Fibroblast of skin of left biceps (primary cell): Measurements from ENCODE around the gene CD300LF.
A peak's percentile ranks its signal among the peaks of the same experiment; 100 is the strongest.

Source experiments
- DNase-seq, 2 experiments: peaks; one replicate each; pipeline ENCODE4 v3.0.0-alpha.2; 2013; ENCODE audit warnings: low read depth in 2 of 2

CD300LF gene

DNA sequence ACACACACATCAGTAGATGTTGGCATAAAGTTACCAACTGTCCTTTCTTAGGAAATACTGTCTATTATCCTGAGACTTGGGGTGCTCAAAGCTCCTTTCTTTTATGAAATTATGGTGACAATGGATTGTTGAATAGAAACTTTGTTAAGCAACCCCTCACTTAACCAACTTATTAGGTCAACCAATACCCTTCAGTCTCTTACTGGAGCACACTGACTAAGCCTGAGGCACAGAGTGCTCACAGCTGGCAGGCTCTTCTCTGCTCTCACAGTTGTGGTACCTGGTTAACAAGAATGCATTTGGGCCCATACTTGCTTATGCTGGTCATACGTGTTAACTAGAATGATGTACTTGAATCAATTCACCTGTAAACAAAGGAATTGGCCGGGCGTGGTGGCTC lies 24.8 kb downstream of the CD300LF start:
- DNase-seq: no peak

DNA sequence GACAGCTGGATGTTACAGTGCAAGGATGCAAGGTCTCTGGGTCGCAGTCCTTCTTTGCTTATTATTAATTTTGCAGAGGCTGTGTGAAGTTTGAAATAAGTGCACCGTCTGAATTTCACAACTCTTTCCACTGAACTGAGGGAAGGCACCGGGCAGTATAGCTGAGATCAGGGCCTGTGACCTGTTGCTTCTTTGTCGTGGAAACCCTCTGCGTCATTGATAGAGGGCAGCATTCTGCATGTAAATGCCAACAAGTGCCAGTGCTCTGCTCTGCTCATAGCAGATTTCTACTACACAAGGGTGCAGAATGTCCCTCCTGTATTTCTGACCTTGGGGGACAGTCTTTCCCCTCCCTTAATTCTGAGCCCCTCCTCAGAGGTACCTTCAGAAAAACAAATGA lies 26.0 kb downstream of the CD300LF start:
- DNase-seq: no peak

DNA sequence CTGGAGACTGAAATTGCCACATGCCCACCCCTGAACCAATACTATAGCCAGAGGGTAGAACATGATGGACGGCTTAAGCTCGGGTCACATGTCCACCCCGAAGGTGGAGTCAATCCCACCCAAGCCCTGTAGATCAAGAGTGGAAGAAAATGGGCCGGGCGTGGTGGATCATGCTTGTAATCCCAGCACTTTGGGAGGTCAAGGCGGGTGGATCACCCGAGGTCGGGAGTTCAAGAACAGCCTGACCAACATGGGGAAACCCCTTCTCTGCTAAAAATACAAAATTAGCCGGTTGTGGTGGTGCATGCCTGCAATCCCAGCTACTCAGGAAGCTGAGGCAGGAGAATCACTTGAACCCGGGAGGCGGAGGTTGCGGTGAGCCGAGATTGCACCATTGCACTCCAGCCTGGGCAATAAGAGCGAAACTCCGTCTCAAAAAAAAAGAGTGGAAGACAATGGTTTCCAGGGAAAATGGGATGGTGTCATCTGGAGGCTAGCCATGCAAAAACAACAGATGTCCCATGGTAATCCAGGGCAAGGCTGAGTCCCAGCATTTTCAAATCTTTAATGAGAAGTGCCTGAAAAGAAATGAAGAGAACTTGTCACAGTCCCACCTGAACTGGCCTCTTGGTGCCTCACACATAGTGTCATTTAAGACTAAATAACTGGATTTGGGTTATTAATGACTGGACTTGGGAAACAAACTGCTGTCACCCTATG lies 30.1 kb downstream of the CD300LF start:
- DNase-seq: no peak

DNA sequence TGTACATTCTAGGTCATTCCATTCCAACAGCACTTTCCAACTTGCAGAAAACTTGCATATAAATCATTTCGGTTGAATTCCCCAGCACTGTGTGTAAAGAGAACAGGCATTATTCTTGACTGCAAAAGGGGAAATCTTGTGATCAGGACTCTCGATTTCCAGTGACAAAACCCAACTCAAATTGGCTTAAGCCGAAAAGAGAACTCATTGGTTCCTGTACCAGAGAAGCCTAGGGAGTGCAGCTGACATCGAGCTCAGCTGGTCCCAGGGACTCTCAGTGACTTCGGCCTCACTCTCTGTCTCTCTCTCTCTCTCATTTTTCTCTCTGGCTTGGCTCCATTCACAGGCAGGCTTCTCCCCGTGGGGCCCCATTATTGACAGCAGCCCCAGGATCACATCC lies 30.7 kb downstream of the CD300LF start:
- no peak for DNase-seq

DNA sequence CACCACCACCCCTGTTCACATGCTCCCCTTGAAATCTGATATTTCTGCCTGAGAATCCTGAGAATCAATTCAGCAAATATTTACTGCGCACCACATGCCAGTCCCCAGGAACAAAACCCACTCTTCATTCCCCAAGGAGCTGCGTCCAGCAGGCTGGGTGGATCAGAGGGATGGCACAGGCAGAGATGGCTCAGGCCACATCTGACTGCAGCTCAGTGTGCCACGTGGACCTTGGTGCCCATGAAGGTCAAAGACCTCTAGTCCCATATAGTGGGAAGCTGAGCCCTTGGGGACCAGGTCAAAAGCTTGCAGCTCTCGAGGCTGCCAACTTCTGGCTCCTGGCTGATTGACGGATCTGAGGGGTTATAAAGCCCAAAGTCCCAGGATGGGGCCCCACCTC lies 31.8 kb downstream of the CD300LF start:
- DNase-seq: no peak

DNA sequence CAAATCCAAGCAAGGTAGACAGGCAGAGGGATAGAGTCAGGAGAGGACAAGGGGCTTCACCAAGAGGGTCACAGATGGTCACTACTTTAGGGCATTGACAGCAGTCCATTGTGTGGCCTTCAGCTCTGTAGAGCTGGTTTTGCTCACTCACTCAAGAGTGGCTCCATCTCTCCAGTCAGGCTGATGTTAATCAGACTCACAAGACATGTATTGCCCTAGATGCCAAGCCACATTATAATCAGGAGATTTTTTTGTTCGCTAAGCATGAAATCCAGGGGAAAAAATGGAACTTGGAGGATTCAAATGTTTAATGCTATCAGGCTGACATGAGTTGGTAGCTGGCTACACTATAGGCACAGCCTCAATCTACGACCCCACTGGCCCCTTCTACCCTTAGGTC lies 32.5 kb downstream of the CD300LF start:
- DNase-seq: no peak

DNA sequence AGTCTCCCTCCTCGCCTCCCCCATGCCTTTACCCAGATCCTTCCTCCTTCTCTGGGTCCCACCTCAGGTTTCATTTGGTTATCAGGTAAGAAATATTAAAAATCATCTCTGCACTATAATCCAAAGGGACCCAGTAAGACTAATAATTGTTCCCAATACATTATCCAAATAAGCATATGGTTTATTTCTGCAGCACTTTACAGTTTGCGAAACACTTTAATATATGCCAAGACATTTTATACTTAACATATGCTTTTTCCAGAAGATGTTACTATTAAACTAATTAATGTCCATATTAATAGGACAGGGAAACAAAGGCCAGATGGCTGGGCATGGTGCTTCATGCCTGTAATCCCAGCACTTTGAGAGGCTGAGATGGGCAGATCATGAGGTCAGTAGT lies 33.3 kb downstream of the CD300LF start:
- DNase-seq: no peak

DNA sequence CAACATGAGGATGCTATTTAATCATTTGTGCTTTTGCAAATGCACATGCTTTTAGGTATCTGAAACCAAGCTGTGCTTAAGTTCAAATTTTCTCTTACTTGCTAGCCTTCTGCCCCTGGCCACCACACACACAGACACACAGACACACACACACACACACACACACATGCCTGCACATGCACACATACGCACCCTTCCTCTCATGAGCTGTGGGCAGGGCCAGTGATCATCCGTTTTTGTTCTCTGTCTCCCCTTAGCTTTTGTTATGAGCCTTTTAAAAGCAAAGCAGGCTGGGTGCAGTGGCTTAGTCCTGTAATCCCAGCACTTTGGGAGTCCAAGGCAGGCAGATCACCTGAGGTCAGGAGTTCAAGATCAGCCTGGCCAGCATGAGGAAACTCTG lies 34.2 kb downstream of the CD300LF start:
- no peak for DNase-seq

DNA sequence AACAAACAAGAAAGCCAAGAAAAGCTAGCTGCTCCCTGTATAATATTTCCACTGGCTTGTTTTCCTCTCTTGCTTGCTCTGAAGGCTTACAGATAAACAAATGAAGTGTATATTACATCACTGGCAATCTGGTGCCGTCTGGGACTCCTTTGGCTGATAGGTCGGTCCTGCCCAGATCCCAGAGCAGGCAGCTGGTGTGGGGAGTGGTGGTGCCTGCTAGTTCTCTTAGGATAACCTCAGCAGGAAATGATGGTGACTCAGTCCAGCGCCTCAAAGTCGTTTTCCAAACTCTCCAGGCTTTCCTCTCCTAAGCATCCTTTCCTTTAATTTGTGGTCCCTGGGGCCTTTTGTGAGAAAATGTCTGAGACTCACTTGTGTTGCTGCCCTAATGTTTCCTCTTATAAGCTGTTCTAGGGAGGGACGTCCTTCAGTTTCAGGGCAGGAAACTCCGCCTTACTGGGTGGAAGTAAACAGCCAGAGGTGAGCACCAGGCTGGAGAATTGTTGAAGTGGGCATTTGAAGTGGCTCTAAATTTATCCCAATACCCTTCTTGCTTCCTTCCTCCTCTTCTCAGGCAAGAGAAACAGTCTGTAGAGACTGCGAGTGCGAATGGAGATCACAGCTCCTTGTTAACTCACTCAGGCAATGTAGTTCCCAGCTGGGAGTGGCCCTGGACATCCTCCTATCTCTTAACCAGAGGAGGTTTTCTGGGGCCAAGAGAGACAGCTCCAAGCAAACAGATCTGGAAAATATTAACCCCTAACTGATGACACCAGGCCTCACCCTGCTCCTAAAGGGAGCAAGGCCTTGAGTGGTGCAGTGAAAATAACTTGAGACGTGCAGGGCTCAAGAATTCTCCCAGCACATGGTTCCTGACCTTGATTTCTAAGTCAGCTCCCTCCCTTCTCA lies 34.9 kb downstream of the CD300LF start:
- DNase-seq: no peak

DNA sequence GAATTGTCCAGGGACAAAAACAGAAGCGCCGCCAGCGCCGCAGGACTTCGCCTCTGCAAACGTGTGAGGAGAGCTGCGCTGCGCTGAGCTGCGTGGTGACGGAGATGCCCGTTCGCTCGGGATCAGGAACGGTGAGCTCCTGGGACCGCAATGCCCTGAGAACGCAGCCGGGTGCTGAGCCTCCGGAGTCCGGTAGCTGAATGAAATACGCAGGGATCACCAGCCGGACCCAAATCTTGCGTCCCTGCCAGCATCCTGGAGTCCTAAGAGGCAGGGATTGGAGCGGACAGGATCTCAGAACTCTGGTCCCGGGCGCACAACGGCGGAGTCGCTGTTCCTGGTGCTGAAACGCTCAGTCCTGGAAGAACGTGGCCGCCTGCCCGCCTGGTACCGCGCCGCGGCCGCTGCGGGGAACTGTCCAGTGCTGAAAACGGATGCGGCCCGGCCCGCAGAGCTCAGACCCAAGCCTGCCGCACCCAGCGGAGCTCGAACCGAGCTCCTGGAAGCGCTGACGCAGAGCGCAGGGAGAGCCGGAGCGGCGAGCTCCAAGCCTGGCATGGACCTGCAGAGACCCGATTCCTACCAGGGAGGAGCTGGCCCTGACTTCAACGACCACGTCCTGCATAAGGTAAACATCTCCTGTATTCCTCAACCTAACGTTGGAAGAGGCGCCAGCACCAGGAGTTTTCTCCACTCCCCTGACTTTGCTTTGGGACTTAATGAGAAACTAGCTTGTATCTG lies 41.5 kb downstream of the CD300LF start:
- DNase-seq: peak; percentile 31 to 33

DNA sequence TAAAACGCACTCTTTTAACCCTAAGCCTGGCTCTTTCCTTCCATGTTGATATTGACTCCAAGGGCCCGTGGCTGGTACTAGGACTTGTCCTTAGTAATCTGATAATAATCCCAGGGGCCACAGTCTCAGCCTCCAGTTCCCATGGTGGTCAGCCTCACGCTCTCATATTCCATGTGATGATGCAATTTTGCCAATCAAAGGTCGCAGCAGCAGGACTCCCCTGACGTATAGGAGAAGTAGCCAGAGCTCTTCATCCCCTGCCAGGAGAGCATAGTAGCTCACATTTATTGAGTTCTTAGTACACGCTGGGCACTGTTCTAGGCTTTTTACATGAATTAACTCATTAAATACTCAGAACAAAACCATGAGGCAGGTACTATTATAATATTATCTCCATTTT lies 42.4 kb downstream of the CD300LF start:
- no peak for DNase-seq

DNA sequence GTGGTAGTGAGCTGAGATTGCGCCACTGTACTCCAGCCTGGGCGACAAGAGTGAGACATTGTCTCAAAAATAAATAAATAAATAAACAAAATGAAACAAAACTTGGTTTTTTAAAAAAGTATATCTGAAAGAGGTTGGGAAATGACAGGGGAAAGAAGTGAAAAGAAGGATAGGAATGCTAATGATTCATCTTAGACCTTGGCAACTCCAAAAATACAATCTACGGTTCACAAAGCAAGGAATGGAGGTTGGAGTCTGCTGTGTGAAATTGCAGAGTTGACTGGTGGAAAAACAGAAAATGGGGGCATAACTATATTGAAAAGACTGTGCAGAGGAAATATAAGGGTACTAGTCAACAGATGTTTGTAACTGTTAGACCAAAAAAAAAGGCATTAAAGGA lies 49.2 kb downstream of the CD300LF start:
- DNase-seq: no peak

DNA sequence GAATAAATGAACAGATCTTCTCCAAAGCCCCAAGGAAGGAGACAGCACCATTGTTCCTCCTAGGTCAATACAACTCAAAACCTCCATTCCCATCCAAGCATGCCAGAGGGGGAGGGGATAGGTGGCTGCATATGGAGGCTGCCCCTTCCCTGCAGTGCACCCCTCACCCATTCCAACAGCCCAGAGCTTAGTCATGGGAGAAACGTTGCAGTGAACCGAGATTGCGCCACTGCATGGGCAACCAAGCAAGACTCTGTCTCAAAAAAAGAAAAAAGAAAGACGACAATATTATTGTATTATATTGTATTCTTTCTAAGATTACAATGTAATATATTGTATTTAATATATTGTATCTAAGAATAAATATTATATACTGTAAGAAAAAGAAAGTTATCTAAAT lies 52.8 kb downstream of the CD300LF start:
- no peak for DNase-seq

DNA sequence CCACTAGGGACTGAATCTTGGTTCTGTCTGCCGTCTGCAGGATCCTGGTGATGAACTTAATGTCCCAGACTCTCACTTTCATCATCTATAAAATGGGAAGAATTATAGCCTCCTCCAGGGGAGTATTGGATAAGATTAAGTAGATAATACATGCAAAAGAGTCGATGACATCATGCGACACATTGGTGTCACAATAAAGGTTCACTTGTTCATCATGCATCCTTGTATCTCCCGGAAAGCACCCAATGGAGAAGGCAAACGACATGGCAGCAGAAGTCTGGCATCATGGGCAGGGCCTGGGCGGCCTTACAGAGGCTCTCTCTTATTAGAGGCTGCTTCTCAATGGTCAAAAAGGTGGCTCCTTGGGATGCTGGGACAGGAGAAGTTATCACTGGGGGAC lies 54.1 kb downstream of the CD300LF start:
- DNase-seq: no peak

DNA sequence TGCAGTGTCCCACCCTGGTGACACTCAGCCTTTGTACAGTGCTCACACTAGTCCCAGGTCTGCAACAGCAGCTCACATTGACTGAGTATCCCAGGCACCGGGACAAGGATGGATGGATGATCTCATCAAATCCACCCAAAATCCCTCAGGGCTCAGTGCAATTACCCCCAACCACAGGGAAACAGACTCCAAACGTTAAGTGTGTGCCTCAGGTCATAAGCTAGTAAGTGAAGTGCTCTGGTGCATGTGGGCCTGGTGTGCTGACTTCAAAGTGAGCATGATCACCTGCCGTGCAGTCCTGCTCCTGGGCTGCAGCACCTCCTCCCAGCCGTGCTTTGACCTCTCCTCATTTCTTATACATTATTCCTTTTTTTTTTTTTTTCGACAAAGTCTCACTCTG lies 58.0 kb downstream of the CD300LF start:
- no peak for DNase-seq

DNA sequence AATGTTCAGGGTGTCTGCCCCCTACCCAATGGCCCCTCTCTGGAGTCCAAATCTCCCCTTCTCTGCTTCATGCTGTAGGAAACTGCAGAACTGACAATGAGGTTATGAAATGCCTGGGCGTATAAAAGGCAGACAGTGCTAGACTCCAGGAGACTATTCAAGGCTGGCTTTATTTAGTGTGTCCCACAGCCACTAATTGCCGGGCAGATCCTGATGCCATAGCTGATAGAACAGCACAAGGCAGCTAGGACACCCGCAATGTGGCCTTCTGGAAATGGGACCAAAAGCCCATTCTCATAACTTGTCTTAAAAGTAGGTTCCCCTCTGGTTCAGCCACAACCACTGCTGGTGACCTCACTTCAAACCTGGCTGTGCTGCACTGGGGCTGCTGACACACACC lies 60.7 kb downstream of the CD300LF start:
- DNase-seq: no peak

DNA sequence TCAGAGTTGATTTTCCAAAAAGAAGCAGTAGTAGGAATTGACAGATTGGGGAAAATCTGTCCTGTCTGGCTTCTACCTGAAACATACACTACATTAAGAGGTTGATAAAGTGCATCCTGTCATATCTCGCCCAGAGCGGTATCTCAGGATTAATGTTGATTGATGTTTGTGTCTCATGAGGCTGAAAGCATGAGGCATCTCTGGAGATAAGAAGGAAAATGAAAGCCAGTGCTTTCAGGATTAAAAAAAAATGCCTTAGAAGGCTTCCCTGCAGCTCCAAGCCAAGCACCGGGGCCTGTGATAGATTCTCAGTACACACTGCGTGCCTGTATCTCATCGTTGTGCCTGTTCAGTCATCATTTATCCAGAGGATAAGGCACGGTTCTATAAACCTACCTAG lies 62.8 kb downstream of the CD300LF start:
- no peak for DNase-seq

DNA sequence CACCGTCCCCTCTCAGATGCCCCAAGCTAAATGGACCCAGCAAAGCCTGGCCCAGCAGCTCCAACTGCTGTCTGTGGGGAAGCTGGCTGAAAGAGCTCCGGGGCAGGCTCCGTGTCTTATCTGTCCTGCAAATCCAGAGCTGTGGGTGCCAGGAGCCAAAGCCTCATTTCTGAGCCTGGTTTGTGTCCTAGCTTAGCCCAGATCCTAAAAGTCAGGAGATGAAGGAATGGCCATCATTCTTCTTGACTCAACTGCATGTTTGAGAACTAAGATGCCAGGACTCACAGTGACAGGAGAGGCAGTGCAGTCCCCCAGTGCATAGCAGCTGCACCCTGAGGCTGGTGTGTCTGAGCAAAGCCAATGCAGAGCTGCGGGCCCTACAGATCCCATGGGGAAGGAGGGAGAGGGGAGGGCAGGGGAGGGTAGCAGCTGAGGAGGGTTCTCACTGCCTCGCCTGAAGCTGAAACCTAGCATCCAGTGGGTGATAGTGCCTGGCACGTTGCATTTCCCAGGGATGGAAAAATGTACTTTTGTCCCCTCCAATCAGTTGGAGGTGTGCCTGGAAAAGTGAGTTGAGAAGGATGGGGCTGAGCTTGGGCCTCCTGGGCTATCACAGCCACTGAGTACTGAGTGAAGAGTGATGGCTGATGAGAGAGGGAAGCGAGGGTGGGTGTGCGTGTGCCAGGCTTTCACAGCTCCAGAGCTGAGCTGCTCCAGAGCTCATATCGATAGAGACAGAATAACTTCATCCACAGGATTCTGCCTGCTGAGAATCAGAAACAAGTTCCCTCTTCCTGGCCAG lies 64.7 kb downstream of the CD300LF start:
- no peak for DNase-seq

DNA sequence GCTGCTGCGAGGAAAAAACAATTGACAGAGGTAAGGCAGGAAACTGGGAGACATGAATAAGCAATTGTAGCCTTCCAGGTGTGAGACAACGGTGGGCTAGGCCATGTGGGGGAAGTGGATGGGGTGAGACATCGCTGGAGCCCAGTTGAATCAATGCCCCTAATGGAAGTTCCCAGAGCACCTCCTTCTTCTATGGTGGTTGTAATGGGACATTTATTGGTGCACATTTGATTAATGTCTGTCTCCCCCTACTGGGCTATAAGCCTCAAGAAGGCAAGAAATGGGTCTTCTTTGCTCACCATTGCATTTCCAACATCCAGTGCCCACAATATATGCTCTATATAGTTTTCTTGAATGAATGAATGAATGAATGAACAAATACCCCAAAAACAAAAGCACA lies 66.5 kb downstream of the CD300LF start:
- DNase-seq: no peak

DNA sequence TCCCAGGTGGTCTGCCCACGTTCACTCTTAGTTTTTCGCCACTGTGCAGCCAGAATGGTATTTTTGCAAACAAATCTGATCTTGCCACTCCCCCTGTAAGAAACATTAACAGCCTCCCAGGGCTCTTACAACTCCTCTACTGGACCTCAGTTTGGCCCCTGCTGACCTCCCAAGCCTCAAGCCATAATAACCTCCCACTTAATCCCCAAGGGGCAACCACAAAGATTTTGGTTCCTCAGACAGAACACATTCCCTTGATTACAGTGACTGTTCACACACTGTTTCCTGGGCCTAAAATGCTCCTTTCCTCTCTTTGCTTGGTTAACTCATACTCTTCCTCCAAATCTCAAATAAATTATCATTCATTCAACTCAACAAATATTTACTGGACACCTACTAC lies 67.7 kb downstream of the CD300LF start:
- DNase-seq: no peak

DNA sequence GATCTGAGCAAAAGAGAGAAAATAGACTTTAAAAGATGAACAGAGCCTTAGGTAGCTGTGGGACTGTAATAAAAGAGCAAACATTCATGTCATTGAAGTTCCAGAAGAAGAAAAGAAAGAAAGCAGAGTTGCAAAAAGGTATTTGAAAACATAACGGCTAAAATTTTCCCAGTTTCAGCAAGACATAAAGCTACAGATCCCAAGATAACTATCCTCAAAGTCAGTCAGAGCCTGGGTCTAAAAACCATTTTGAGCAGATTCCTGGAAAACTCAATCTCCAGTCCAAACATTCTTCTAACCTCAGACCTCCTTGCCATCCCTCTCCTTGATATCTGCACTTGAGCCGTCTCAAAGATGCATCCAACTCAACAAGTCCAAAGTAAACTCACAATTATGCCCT lies 68.3 kb downstream of the CD300LF start:
- DNase-seq: no peak
